GM18858 (cell line): ENCODE data around the gene INSIG1.

Experiments
- ATAC-seq: cut with Tn5 transposase; IDR thresholded peaks from one replicate; pipeline ENCODE4 v1.9.1; 2021; ENCODE audit not compliant: unreplicated experiment

The INSIG1 gene

GRCh38 chr7:155346285-155346684 is 48.6 kb downstream of the INSIG1 start:
- no peak for ATAC-seq

GRCh38 chr7:155348806-155349205 is 51.1 kb downstream of the INSIG1 start:
- no peak for ATAC-seq

- no peak for ATAC-seq
Observed at GRCh38 chr7:155349601-155350331, 52.1 kb downstream of the INSIG1 start.

GRCh38 chr7:155351120-155351870 is 53.6 kb downstream of the INSIG1 start:
- no peak for ATAC-seq

GRCh38 chr7:155352076-155352752 is 54.5 kb downstream of the INSIG1 start:
- ATAC-seq = no peak

GRCh38 chr7:155352753-155353115 is 55.1 kb downstream of the INSIG1 start:
- no peak for ATAC-seq

GRCh38 chr7:155353256-155353897 is 55.7 kb downstream of the INSIG1 start:
- no peak for ATAC-seq

- ATAC-seq = no peak
Observed at GRCh38 chr7:155354371-155355048, 56.8 kb downstream of the INSIG1 start.

GRCh38 chr7:155355176-155355575 is 57.5 kb downstream of the INSIG1 start:
- ATAC-seq = no peak

- ATAC-seq = no peak
Observed at GRCh38 chr7:155355745-155356144, 58.1 kb downstream of the INSIG1 start.

- ATAC-seq = no peak
Observed at GRCh38 chr7:155356323-155357105, 58.8 kb downstream of the INSIG1 start.

- no peak for ATAC-seq
Observed at GRCh38 chr7:155357573-155358041, 59.9 kb downstream of the INSIG1 start.

GRCh38 chr7:155358066-155358947 is 60.6 kb downstream of the INSIG1 start:
- ATAC-seq = no peak

- no peak for ATAC-seq
Observed at GRCh38 chr7:155358948-155359712, 61.5 kb downstream of the INSIG1 start.
